GM12878 (cell line): ENCODE measurements around the gene DHRS12. TPM values are rescaled to one million over a fixed set of nuclear protein-coding genes. Genes with fewer than 3 reads are reported as not detected.

Source experiments
- ATAC-seq: fragments of 200-7000 bp; cut with Tn5 transposase; 3 replicates; pipeline ENCODE4 v1.9.1; 2020; ENCODE audit warnings: mild to moderate bottlenecking, moderate library complexity
- BruUV-seq: library from RNA; stranded (reverse); fragments of 400-500 nt; replicated peaks from 2 replicates; lab custom pipeline; 2021; lab: Mats Ljungman, UMichigan
- CTCF ChIA-PET: fragments of 300-600 bp; sonication (Branson Sonifier 250); formaldehyde crosslinking; extraction: SDS; loops from one replicate; lab custom pipeline; 2021; ENCODE audit warnings: inconsistent platforms; lab: Yijun Ruan, JAX
- POLR2A ChIA-PET: fragments of 350-600 bp; formaldehyde crosslinking; extraction: SDS; loops from one replicate; lab custom pipeline; 2021; ENCODE audit warnings: inconsistent platforms; lab: Charles Lee
- RAD21 ChIA-PET: fragments of 300-600 bp; sonication (Branson Sonifier 250); formaldehyde crosslinking; loops from one replicate; lab custom pipeline; 2023; ENCODE audit warnings: antibody characterized with exemption; ENCODE audit not compliant: unreplicated experiment; lab: Charles Lee
- SMC1A ChIA-PET: fragments of 300-600 bp; sonication (Branson Sonifier 250); formaldehyde crosslinking; loops from one replicate; lab custom pipeline; 2023; ENCODE audit not compliant: unreplicated experiment, uncharacterized antibody; lab: Charles Lee
- DNase-seq: peaks from one replicate; pipeline ENCODE4 v3.0.0-alpha.2; 2011; ENCODE audit warnings: low read depth, low spot score
- FAIRE-seq: peaks from 3 replicates; lab custom pipeline; 2011; peaks lifted over from hg19 to GRCh38; lab: Jason Lieb, UNC
- H2AFZ ChIP-seq: 2 replicates; pipeline ENCODE4 v1.6.0; 2011; ENCODE audit warnings: low read depth, low read length, control low read depth; ENCODE audit not compliant: control insufficient read depth
- H3K27ac ChIP-seq: 2 replicates; pipeline ENCODE4 v1.5.1; 2011; ENCODE audit warnings: control low read depth; ENCODE audit not compliant: control insufficient read depth, insufficient read depth
- H3K27me3 ChIP-seq, 2 experiments: replicated peaks in 1 of 2; 2 replicates each; pipeline versions ENCODE4 v1.6.0 to v1.6.1; 2011; ENCODE audit warnings: low read length in 1 of 2; ENCODE audit not compliant: control insufficient read depth in 2 of 2, insufficient read depth in 2 of 2
- H3K36me3 ChIP-seq, 2 experiments: 2 replicates each; pipeline ENCODE4 v1.5.1; 2011; ENCODE audit warnings: low read length in 1 of 2; ENCODE audit not compliant: control insufficient read depth in 2 of 2, insufficient read depth in 2 of 2
- H3K4me1 ChIP-seq: 2 replicates; pipeline ENCODE4 v1.6.1; 2011; ENCODE audit warnings: mild to moderate bottlenecking, low read length, moderate library complexity, mixed read lengths; ENCODE audit not compliant: control insufficient read depth, insufficient read depth
- H3K4me2 ChIP-seq: 2 replicates; pipeline ENCODE4 v1.6.0; 2011; ENCODE audit warnings: control low read depth; ENCODE audit not compliant: control insufficient read depth, insufficient read depth
- H3K4me3 ChIP-seq: fragments of 200-600 bp; sonication (generic); 2 replicates; pipeline ENCODE4 v1.5.1; 2016
- H3K79me2 ChIP-seq: 2 replicates; pipeline ENCODE4 v1.6.0; 2011; ENCODE audit warnings: low read length; ENCODE audit not compliant: control insufficient read depth, insufficient read depth
- H3K9ac ChIP-seq: 2 replicates; pipeline ENCODE4 v1.8.0; 2011; ENCODE audit warnings: low read length, control low read depth, mixed read lengths; ENCODE audit not compliant: control insufficient read depth, insufficient read depth
- H3K9me3 ChIP-seq: replicated peaks from 3 replicates; pipeline ENCODE4 v1.5.1; 2011; ENCODE audit warnings: mild to moderate bottlenecking, low read length; ENCODE audit not compliant: control insufficient read depth, insufficient read depth
- H4K20me1 ChIP-seq: 2 replicates; pipeline ENCODE4 v1.6.0; 2011; ENCODE audit not compliant: control insufficient read depth, insufficient read depth
- BACH1 ChIP-seq: fragments of 450-650 bp; IDR thresholded peaks from 2 replicates; pipeline ENCODE4 v1.6.1; 2017; ENCODE audit warnings: mild to moderate bottlenecking, borderline replicate concordance
- KLF5 ChIP-seq: fragments of 450-650 bp; IDR thresholded peaks from 2 replicates; pipeline ENCODE4 v1.6.1; 2014; ENCODE audit warnings: mild to moderate bottlenecking; ENCODE audit not compliant: partially characterized antibody
- MEF2A ChIP-seq: IDR thresholded peaks from 2 replicates; pipeline ENCODE4 v1.6.1; 2011; ENCODE audit warnings: low read depth, mild to moderate bottlenecking, low read length, moderate library complexity; ENCODE audit not compliant: insufficient read depth
- WGBS: methylation state at CpG from one replicate; pipeline ENCODE4 v1.1.6; 2016; ENCODE audit warnings: low lambda C conversion rate; ENCODE audit not compliant: insufficient replicate concordance, insufficient coverage; ENCODE audit errors: missing lambda C conversion rate; 5-methylcytosine and 5-hydroxymethylcytosine counted together
- in situ Hi-C: fragments of 300-500 bp; cut with MboI; formaldehyde crosslinking; loops from 9 replicates; pipeline ENCODE4 v1.14.3; 2018; ENCODE audit warnings: mixed read lengths
- intact Hi-C: fragments of 100-400 bp; cut with micrococcal nuclease; formaldehyde crosslinking; loops from one replicate; pipeline ENCODE4 v1.14.2; 2022; ENCODE audit not compliant: unreplicated experiment
- polyA plus RNA-seq, 11 experiments: library from polyadenylated mRNA; depleted of rRNA in 4 of 11; unstranded in 6 of 11; stranded (reverse) in 5 of 11; fragments of >200 nt; fragmentation: Nextera tagmentation in 4 of 11; fragmentation: Illumina TruSeq in 1 of 11; extraction: Ambion mirVana in 4 of 11; extraction: Trizol in 1 of 11; gene quantifications; 1 replicate in 1 of 11; 2 replicates in 10 of 11; pipeline versions ENCODE4 v1.2.1 to v1.2.3, GENCODE V29; 2011 to 2016; ENCODE audit warnings: inconsistent platforms in 2 of 11, missing spikeins in 2 of 11, low read depth in 1 of 11
- total RNA-seq, 4 experiments: library from RNA; depleted of rRNA in 3 of 4; stranded (reverse); fragments of >200 nt in 3 of 4; fragmentation: Illumina TruSeq in 1 of 4; extraction: Trizol in 1 of 4; gene quantifications; 2 replicates each; pipeline versions ENCODE4 v1.2.1 to v1.2.3, GENCODE V29; 2013 to 2021
- TF ChIP-seq, protein P1 (sequence below): fragments of 450-650 bp; IDR thresholded peaks from 2 replicates; pipeline ENCODE4 v1.6.1; 2017; ENCODE audit warnings: low read depth, mild to moderate bottlenecking, moderate library complexity

Gene DHRS12
- total and polyA plus RNA-seq, 10 of the 15 experiments (the other 5 are each of a cell fraction or from before 2014, with no cell fraction given) = 2.9 to 11.3 (median 8.2) TPM

- in situ Hi-C loops = no loop called here
- WGBS = 80% methylated on average over 7 of the region's 7 CpGs
- Histone ChIP-seq H3K27ac (no peak overlapping the region), H4K20me1 (no peaks in the 10 kb centered on the region), H3K4me2 (no peak overlapping the region; the same call in 1 of the 2 replicates), H3K27me3 (no peaks in the 10 kb centered on the region), H3K9me3 (no peaks in the 10 kb centered on the region), H3K79me2 (no peaks in the 10 kb centered on the region; the same call in 1 of the 2 replicates), H3K36me3 (no peaks in the 10 kb centered on the region), H2AFZ (no peak overlapping the region), H3K4me3 (no peak overlapping the region), H3K4me1 (peaks cover 20% of the 10 kb centered on the region), H3K9ac (no peak overlapping the region)
- no TSS peak for BruUV-seq
- FAIRE-seq = no peak
- ChIA-PET CTCF (interaction anchor here (1.0 to 8.9 kb wide), 9 partner anchors 8 to 677 kb away, joined by 3 to 152 read pairs (median 10); no protein-coding TSS in a partner anchor), RAD21 (interaction anchor here (1.4 to 10.2 kb wide), 8 partner anchors 11 to 677 kb away, joined by 3 to 104 read pairs (median 6); partner anchors contain the start of gene INTS6), POLR2A (no interaction called here), SMC1A (interaction anchor here (0.8 to 4.5 kb wide), 13 partner anchors 8 to 676 kb away, joined by 3 to 26 read pairs (median 4); no protein-coding TSS in a partner anchor)
- no peak for ATAC-seq
- intact Hi-C loops = loop anchor here (2.0 kb wide), 1 partner anchor 217 kb away; the partner anchor contains the start of gene WDFY2
- TF ChIP-seq MEF2A (no peak), KLF5 (no peak), BACH1 (no peak)
- TF ChIP-seq, protein P1, sequence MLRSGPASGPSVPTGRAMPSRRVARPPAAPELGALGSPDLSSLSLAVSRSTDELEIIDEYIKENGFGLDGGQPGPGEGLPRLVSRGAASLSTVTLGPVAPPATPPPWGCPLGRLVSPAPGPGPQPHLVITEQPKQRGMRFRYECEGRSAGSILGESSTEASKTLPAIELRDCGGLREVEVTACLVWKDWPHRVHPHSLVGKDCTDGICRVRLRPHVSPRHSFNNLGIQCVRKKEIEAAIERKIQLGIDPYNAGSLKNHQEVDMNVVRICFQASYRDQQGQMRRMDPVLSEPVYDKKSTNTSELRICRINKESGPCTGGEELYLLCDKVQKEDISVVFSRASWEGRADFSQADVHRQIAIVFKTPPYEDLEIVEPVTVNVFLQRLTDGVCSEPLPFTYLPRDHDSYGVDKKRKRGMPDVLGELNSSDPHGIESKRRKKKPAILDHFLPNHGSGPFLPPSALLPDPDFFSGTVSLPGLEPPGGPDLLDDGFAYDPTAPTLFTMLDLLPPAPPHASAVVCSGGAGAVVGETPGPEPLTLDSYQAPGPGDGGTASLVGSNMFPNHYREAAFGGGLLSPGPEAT = no peak
- no peak for DNase-seq
Observed at GRCh38 chr13:51801631-51802099, 2.3 kb downstream of the DHRS12 start.
